Measurements from ENCODE around the gene BAZ1B. TPM values are rescaled to one million over a fixed set of nuclear protein-coding genes. Genes with fewer than 3 reads are reported as not detected.

Gene BAZ1B
- total and polyA plus RNA-seq, 4 donors = 8.6 to 31.3 (median 21.5) TPM

- H3K9ac ChIP-seq (ENCODE audit: low read depth in 1 of 2, low read length in 2 of 2) = no peak overlapping the region
- TF ChIP-seq REST (IDR thresholded peaks at IDR 0.05) (no peak), ZBTB33 (IDR thresholded peaks at IDR 0.05) (no peak), TAF1 (conservative IDR thresholded peaks at IDR 0.05) (no peak), FOXA1 (IDR thresholded peaks at IDR 0.05) (no peak), MAX (IDR thresholded peaks at IDR 0.05) (no peak), HNF4A (conservative IDR thresholded peaks at IDR 0.05) (no peak), ATF3 (IDR thresholded peaks at IDR 0.05) (no peak)
- no peaks in the 10 kb centered on the region for H3K4me1 ChIP-seq (ENCODE audit: control insufficient read depth in 4 of 4, insufficient read depth in 4 of 4, low read length in 3 of 4)
- peaks cover 3 to 20% (median 13%) of the 10 kb centered on the region in 4 donors for H3K36me3 ChIP-seq (ENCODE audit: control insufficient read depth in 4 of 4, insufficient read depth in 3 of 4, low read depth in 1 of 4, low read length in 3 of 4)
- DNase-seq (ENCODE audit: low spot score) = no peak
- H3K27ac ChIP-seq (ENCODE audit: low read depth in 1 of 2, low read length in 2 of 2) = no peak overlapping the region
- H3K27me3 ChIP-seq (ENCODE audit: control insufficient read depth in 4 of 4, insufficient read depth in 4 of 4, low read length in 3 of 4) = no peaks in the 10 kb centered on the region
- H3K4me3 ChIP-seq (ENCODE audit: low read depth in 1 of 3, low read length in 3 of 3) = no peak overlapping the region
- H3K9me3 ChIP-seq (ENCODE audit: control insufficient read depth in 4 of 4, low read length in 3 of 4) = no peaks in the 10 kb centered on the region
- 87% methylated on average over 4 of the region's 4 CpGs for WGBS
Measured at GRCh38 chr7:73549176-73549575, 27.1 kb upstream of the BAZ1B start.

- 90% methylated on average over 9 of the region's 9 CpGs for WGBS
- no peak overlapping the region for H3K27ac ChIP-seq (ENCODE audit: low read depth in 1 of 2, low read length in 2 of 2)
- H3K9ac ChIP-seq (ENCODE audit: low read depth in 1 of 2, low read length in 2 of 2) = no peak overlapping the region
- no peak for DNase-seq (ENCODE audit: low spot score)
- no peak overlapping the region for H3K4me3 ChIP-seq (ENCODE audit: low read depth in 1 of 3, low read length in 3 of 3)
- no peaks in the 10 kb centered on the region for H3K9me3 ChIP-seq (ENCODE audit: control insufficient read depth in 4 of 4, low read length in 3 of 4)
- no peaks in the 10 kb centered on the region for H3K4me1 ChIP-seq (ENCODE audit: control insufficient read depth in 4 of 4, insufficient read depth in 4 of 4, low read length in 3 of 4)
- H3K27me3 ChIP-seq (ENCODE audit: control insufficient read depth in 4 of 4, insufficient read depth in 4 of 4, low read length in 3 of 4) = no peaks in the 10 kb centered on the region
- H3K36me3 ChIP-seq (ENCODE audit: control insufficient read depth in 4 of 4, insufficient read depth in 3 of 4, low read depth in 1 of 4, low read length in 3 of 4) = peaks cover 3 to 32% (median 18%) of the 10 kb centered on the region in 4 donors
- TF ChIP-seq RAD21 (IDR thresholded peaks at IDR 0.05) = no peak
- TF ChIP-seq ATF3 (IDR thresholded peaks at IDR 0.05) = no peak
- TF ChIP-seq GABPA (IDR thresholded peaks at IDR 0.05 in 1 of 2, conservative IDR thresholded peaks at IDR 0.05 in 1 of 2) = no peak
- TF ChIP-seq HNF4G (IDR thresholded peaks at IDR 0.05) = no peak
- TF ChIP-seq MAX (IDR thresholded peaks at IDR 0.05) = no peak
- no peak for TF ChIP-seq RXRA (IDR thresholded peaks at IDR 0.05)
- no peak for TF ChIP-seq EGR1 (IDR thresholded peaks at IDR 0.05; ENCODE audit: low read depth in 2 of 2)
- no peak for TF ChIP-seq REST (IDR thresholded peaks at IDR 0.05)
Measured at GRCh38 chr7:73547841-73548240, 25.7 kb upstream of the BAZ1B start.

Data from liver (tissue), 9 donors.